ENCODE data around the gene B9D1.
A peak's percentile ranks its signal among the peaks of the same experiment; 100 is the strongest.

B9D1 gene

GRCh38 chr17:19339341-19339815 is 23.1 kb downstream of the B9D1 start:
- H3K27ac ChIP-seq (ENCODE audit: low read length): no peak overlapping the region
- no peak overlapping the region for H3K9ac ChIP-seq (ENCODE audit: low read length)
- no peak overlapping the region for H3K4me2 ChIP-seq (ENCODE audit: low read length)

GRCh38 chr17:19338031-19338990 is 24.2 kb downstream of the B9D1 start:
- Histone ChIP-seq H3K9ac (ENCODE audit: low read length) (no peak overlapping the region), H2AFZ (ENCODE audit: low read depth, low read length) (no peak overlapping the region), H3K27me3 (ENCODE audit: low read depth, low read length) (no peaks in the 10 kb centered on the region), H3K4me2 (ENCODE audit: low read length) (no peak overlapping the region), H3K36me3 (replicated peaks; ENCODE audit: low read depth, low read length) (no peaks in the 10 kb centered on the region), H3K27ac (ENCODE audit: low read length) (no peak overlapping the region), H3K4me3 (ENCODE audit: low read length) (no peak overlapping the region), H3K79me2 (ENCODE audit: low read length) (no peaks in the 10 kb centered on the region), H3K4me1 (ENCODE audit: low read length) (no peaks in the 10 kb centered on the region), H3K9me3 (ENCODE audit: insufficient read depth, low read length) (no peaks in the 10 kb centered on the region), H4K20me1 (ENCODE audit: insufficient read depth, low read length) (no peaks in the 10 kb centered on the region)
- TF ChIP-seq, protein P1, sequence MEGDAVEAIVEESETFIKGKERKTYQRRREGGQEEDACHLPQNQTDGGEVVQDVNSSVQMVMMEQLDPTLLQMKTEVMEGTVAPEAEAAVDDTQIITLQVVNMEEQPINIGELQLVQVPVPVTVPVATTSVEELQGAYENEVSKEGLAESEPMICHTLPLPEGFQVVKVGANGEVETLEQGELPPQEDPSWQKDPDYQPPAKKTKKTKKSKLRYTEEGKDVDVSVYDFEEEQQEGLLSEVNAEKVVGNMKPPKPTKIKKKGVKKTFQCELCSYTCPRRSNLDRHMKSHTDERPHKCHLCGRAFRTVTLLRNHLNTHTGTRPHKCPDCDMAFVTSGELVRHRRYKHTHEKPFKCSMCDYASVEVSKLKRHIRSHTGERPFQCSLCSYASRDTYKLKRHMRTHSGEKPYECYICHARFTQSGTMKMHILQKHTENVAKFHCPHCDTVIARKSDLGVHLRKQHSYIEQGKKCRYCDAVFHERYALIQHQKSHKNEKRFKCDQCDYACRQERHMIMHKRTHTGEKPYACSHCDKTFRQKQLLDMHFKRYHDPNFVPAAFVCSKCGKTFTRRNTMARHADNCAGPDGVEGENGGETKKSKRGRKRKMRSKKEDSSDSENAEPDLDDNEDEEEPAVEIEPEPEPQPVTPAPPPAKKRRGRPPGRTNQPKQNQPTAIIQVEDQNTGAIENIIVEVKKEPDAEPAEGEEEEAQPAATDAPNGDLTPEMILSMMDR (IDR thresholded peaks at IDR 0.05; ENCODE audit: low read depth, low read length): peak; percentile 39
- TF ChIP-seq EZH2phosphoT487 (IDR thresholded peaks at IDR 0.05; ENCODE audit: low read depth): no peak

More at GRCh38 chr17:19339341-19339815, 23.1 kb downstream of the B9D1 start:
- no peak for TF ChIP-seq EZH2phosphoT487 (IDR thresholded peaks at IDR 0.05; ENCODE audit: low read depth)
- TF ChIP-seq, protein P1 (IDR thresholded peaks at IDR 0.05; ENCODE audit: low read depth, low read length): no peak
- H3K4me3 ChIP-seq (ENCODE audit: low read length): no peak overlapping the region
- no peak overlapping the region for H2AFZ ChIP-seq (ENCODE audit: low read depth, low read length)
- no peaks in the 10 kb centered on the region for H3K9me3 ChIP-seq (ENCODE audit: insufficient read depth, low read length)
- H3K27me3 ChIP-seq (ENCODE audit: low read depth, low read length): no peaks in the 10 kb centered on the region
- H3K4me1 ChIP-seq (ENCODE audit: low read length): no peaks in the 10 kb centered on the region
- no peaks in the 10 kb centered on the region for H3K79me2 ChIP-seq (ENCODE audit: low read length)
- H3K36me3 ChIP-seq (replicated peaks; ENCODE audit: low read depth, low read length): no peaks in the 10 kb centered on the region
- no peaks in the 10 kb centered on the region for H4K20me1 ChIP-seq (ENCODE audit: insufficient read depth, low read length)

GRCh38 chr17:19337712-19338023 is 24.9 kb downstream of the B9D1 start:
- Histone ChIP-seq H3K27me3 (ENCODE audit: low read depth, low read length) (no peaks in the 10 kb centered on the region), H3K27ac (ENCODE audit: low read length) (no peak overlapping the region), H4K20me1 (ENCODE audit: insufficient read depth, low read length) (no peaks in the 10 kb centered on the region), H2AFZ (ENCODE audit: low read depth, low read length) (no peak overlapping the region), H3K79me2 (ENCODE audit: low read length) (no peaks in the 10 kb centered on the region), H3K4me3 (ENCODE audit: low read length) (no peak overlapping the region), H3K9ac (ENCODE audit: low read length) (no peak overlapping the region), H3K4me2 (ENCODE audit: low read length) (no peak overlapping the region), H3K36me3 (replicated peaks; ENCODE audit: low read depth, low read length) (no peaks in the 10 kb centered on the region), H3K9me3 (ENCODE audit: insufficient read depth, low read length) (no peaks in the 10 kb centered on the region), H3K4me1 (ENCODE audit: low read length) (peaks cover 4% of the 10 kb centered on the region)
- no peak for TF ChIP-seq EZH2phosphoT487 (IDR thresholded peaks at IDR 0.05; ENCODE audit: low read depth)
- TF ChIP-seq, protein P1 (IDR thresholded peaks at IDR 0.05; ENCODE audit: low read depth, low read length): no peak

- H4K20me1 ChIP-seq (ENCODE audit: insufficient read depth, low read length): no peaks in the 10 kb centered on the region
Observed at GRCh38 chr17:19336938-19337711, 25.4 kb downstream of the B9D1 start.

More at GRCh38 chr17:19336938-19337711, 25.4 kb downstream of the B9D1 start:
- Histone ChIP-seq H3K79me2 (ENCODE audit: low read length) (no peaks in the 10 kb centered on the region), H3K4me3 (ENCODE audit: low read length) (no peak overlapping the region), H3K9me3 (ENCODE audit: insufficient read depth, low read length) (no peaks in the 10 kb centered on the region), H3K27me3 (ENCODE audit: low read depth, low read length) (no peaks in the 10 kb centered on the region), H3K27ac (ENCODE audit: low read length) (no peak overlapping the region), H2AFZ (ENCODE audit: low read depth, low read length) (no peak overlapping the region), H3K9ac (ENCODE audit: low read length) (no peak overlapping the region), H3K36me3 (replicated peaks; ENCODE audit: low read depth, low read length) (no peaks in the 10 kb centered on the region), H3K4me2 (ENCODE audit: low read length) (no peak overlapping the region), H3K4me1 (ENCODE audit: low read length) (peaks cover 6% of the 10 kb centered on the region)
- TF ChIP-seq EZH2phosphoT487 (IDR thresholded peaks at IDR 0.05; ENCODE audit: low read depth): no peak
- TF ChIP-seq, protein P1 (IDR thresholded peaks at IDR 0.05; ENCODE audit: low read depth, low read length): no peak

Data from OCI-LY3 (cell line).